HG03520 (cell line): ENCODE measurements around the gene LYVE1.

Experiments
- ATAC-seq: cut with Tn5 transposase; IDR thresholded peaks from one replicate; pipeline ENCODE4 v1.9.1; 2021; ENCODE audit warnings: mild to moderate bottlenecking, moderate library complexity; ENCODE audit not compliant: unreplicated experiment

LYVE1 gene

GRCh38 chr11:10561043-10561818 lies 7.2 kb downstream of the LYVE1 start:
- no peak for ATAC-seq

- ATAC-seq, result no peak
Observed at GRCh38 chr11:10558288-10558687, 10.2 kb downstream of the LYVE1 start.

GRCh38 chr11:10556590-10556989 lies 11.9 kb downstream of the LYVE1 start:
- ATAC-seq, result no peak

GRCh38 chr11:10551845-10552352 lies 16.6 kb downstream of the LYVE1 start:
- ATAC-seq, result no peak

GRCh38 chr11:10551290-10551592 lies 17.2 kb downstream of the LYVE1 start:
- ATAC-seq, result no peak

- ATAC-seq, result no peak
Observed at GRCh38 chr11:10550503-10551289, 17.8 kb downstream of the LYVE1 start.

GRCh38 chr11:10544491-10545465 lies 23.7 kb downstream of the LYVE1 start:
- ATAC-seq, result no peak

GRCh38 chr11:10543782-10544181 lies 24.7 kb downstream of the LYVE1 start:
- no peak for ATAC-seq

GRCh38 chr11:10542776-10543175 lies 25.7 kb downstream of the LYVE1 start:
- no peak for ATAC-seq

GRCh38 chr11:10541561-10541930 lies 26.9 kb downstream of the LYVE1 start:
- no peak for ATAC-seq

GRCh38 chr11:10540915-10541560 lies 27.4 kb downstream of the LYVE1 start, which contains the start of gene RNF141:
Gene RNF141, minus strand, starts transcription at chr11:10541187. Its CDS starts 7,029 bp downstream, at chr11:10534158.
- peak; percentile 94 for ATAC-seq

- peak; percentile 31 for ATAC-seq
Observed at GRCh38 chr11:10540546-10540914, 27.9 kb downstream of the LYVE1 start.

- no peak for ATAC-seq
Observed at GRCh38 chr11:10539339-10539738, 29.1 kb downstream of the LYVE1 start.

GRCh38 chr11:10538924-10539323 lies 29.5 kb downstream of the LYVE1 start:
- ATAC-seq, result no peak

- ATAC-seq, result no peak
Observed at GRCh38 chr11:10537600-10537999, 30.9 kb downstream of the LYVE1 start.

GRCh38 chr11:10534316-10534715 lies 34.1 kb downstream of the LYVE1 start:
- no peak for ATAC-seq

- ATAC-seq, result no peak
Observed at GRCh38 chr11:10533323-10533722, 35.1 kb downstream of the LYVE1 start.

GRCh38 chr11:10532526-10532925 lies 35.9 kb downstream of the LYVE1 start:
- no peak for ATAC-seq

- no peak for ATAC-seq
Observed at GRCh38 chr11:10529279-10529678, 39.2 kb downstream of the LYVE1 start.

- ATAC-seq, result no peak
Observed at GRCh38 chr11:10528121-10528520, 40.3 kb downstream of the LYVE1 start.
